HG03097 (cell line): ENCODE measurements around the gene TRPV2.
"Not testable (repeated sequence)": the region's sequence is repeated elsewhere in the genome, so short reads cannot be mapped to it uniquely, and the experiment has no call there.

Experiments
- ATAC-seq: cut with Tn5 transposase; IDR thresholded peaks from one replicate; pipeline ENCODE4 v1.9.1; 2021; ENCODE audit not compliant: unreplicated experiment, low FRiP score

Gene TRPV2

GRCh38 chr17:16452268-16452667 lies 36.9 kb downstream of the TRPV2 start:
- not testable (repeated sequence) for ATAC-seq

GRCh38 chr17:16453493-16453851 lies 38.1 kb downstream of the TRPV2 start:
- no peak for ATAC-seq

GRCh38 chr17:16455997-16456741 lies 40.8 kb downstream of the TRPV2 start:
- no peak for ATAC-seq

GRCh38 chr17:16456742-16457316 lies 41.5 kb downstream of the TRPV2 start:
- ATAC-seq, result no peak

- no peak for ATAC-seq
These were observed 43.9 kb downstream of the TRPV2 start for GRCh38 chr17:16459271-16459670.

GRCh38 chr17:16459855-16460550 lies 44.6 kb downstream of the TRPV2 start:
- ATAC-seq, result no peak

- ATAC-seq, result no peak
These were observed 45.6 kb downstream of the TRPV2 start for GRCh38 chr17:16460796-16461605.

GRCh38 chr17:16461606-16461866 lies 46.2 kb downstream of the TRPV2 start:
- no peak for ATAC-seq

GRCh38 chr17:16462070-16462864 lies 46.9 kb downstream of the TRPV2 start:
- no peak for ATAC-seq

GRCh38 chr17:16463358-16464302 lies 48.3 kb downstream of the TRPV2 start:
- no peak for ATAC-seq

- no peak for ATAC-seq
These were observed 49.1 kb downstream of the TRPV2 start for GRCh38 chr17:16464303-16465051.

- ATAC-seq, result no peak
These were observed 49.6 kb downstream of the TRPV2 start for GRCh38 chr17:16465052-16465312.

GRCh38 chr17:16465861-16466338 lies 50.5 kb downstream of the TRPV2 start:
- ATAC-seq, result no peak

GRCh38 chr17:16466407-16466806 lies 51.0 kb downstream of the TRPV2 start:
- no peak for ATAC-seq

GRCh38 chr17:16467044-16467443 lies 51.7 kb downstream of the TRPV2 start:
- ATAC-seq, result no peak

- no peak for ATAC-seq
These were observed 52.5 kb downstream of the TRPV2 start for GRCh38 chr17:16467886-16468285.

- no peak for ATAC-seq
These were observed 53.1 kb downstream of the TRPV2 start for GRCh38 chr17:16468428-16468992.

- ATAC-seq, result no peak
These were observed 54.9 kb downstream of the TRPV2 start for GRCh38 chr17:16470265-16470664.

- no peak for ATAC-seq
These were observed 55.9 kb downstream of the TRPV2 start for GRCh38 chr17:16471295-16471694.
